NCI-H526 (cell line): ENCODE measurements around the gene CST3.
"Not testable (repeated sequence)": the region's sequence is repeated elsewhere in the genome, so short reads cannot be mapped to it uniquely, and the experiment has no call there.

Source experiments
- DNase-seq, 2 experiments: peaks; one replicate each; lab custom pipeline; 2025; lab: John Stamatoyannopoulos, UW

The CST3 gene, protein sequence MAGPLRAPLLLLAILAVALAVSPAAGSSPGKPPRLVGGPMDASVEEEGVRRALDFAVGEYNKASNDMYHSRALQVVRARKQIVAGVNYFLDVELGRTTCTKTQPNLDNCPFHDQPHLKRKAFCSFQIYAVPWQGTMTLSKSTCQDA

GRCh38 chr20:23637282-23638221 is at the start of gene CST3:
TSS of gene CST3 (minus strand) at chr20:23637955. CDS start at chr20:23637862, 93 bp downstream.
- DNase-seq: peak; percentile 55 to 94

- no peak for DNase-seq
Observed at GRCh38 chr20:23686046-23686750, 48.4 kb upstream of the CST3 start.

GRCh38 chr20:23685529-23685896 is 47.8 kb upstream of the CST3 start:
- not testable (repeated sequence) for DNase-seq

- no peak for DNase-seq
Observed at GRCh38 chr20:23684261-23684660, 46.5 kb upstream of the CST3 start.

GRCh38 chr20:23683807-23684206 is 46.1 kb upstream of the CST3 start:
- no peak for DNase-seq

DNA sequence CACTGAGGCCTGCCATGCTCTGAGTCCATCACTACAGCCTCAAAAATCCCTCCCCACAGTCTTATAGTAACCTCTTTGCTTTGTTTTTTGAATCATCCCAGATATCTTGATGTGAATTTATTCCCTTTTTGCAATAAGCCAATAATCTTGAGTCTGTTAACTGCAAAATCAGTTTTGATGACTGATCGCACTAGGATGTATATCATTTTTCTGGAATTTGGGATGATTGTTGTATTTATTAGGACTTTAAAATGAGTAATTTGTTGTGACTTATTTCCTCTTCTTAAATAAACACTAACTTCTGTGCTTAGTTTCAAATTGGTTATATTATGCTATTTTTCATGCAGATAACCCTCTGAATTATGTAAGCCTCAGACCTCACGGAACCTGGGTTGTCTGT is 45.5 kb upstream of the CST3 start:
- no peak for DNase-seq

GRCh38 chr20:23680146-23680545 is 42.4 kb upstream of the CST3 start:
- no peak for DNase-seq

DNA sequence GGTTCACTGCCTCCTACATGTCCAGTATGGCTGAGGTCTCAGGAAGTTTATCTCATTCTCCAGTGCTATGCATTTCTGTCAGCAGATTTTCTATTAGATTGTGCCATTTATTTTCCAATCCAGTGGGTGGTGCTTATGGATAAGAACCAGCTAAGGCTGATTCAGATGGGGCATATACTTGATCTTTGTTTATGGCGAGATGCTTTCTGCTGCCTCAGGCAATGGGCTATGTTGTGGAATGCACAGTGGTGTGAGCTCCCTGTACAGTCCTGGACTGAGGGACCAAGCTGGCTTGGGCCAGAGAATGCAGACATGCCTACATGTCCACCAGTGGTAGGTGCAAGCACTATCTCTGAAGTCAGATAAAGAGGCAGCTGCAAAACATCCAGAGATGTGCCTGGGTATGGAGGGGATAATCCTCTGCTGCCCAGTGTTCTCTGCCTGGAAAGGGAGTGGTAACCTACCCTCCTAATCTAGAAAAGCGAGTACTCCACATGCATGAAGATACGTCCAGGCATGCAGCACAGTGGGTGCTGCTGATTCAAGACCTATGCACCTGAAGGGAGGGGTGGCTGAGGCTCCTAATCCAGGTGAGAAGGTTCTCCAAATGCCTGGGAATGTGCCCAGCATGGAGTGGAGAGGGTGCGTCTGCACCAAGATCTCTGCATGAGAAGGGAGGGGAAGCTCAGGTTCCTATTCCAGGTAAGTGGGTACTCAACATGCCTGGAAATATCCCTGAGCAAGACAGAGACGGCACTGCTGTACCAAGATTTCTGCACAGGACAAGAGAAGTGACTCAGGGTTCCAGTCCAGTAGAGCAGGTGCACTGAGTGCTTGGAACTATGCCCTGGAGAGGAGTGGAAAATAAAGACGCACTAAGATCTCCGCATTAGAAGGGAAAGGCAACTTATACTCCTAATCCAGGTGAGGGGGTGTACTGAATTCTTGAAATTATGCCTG is 41.7 kb upstream of the CST3 start:
- no peak for DNase-seq

- DNase-seq: no peak
Observed at GRCh38 chr20:23673209-23673608, 35.5 kb upstream of the CST3 start.

- no peak for DNase-seq
Observed at GRCh38 chr20:23672158-23672557, 34.4 kb upstream of the CST3 start.

DNA sequence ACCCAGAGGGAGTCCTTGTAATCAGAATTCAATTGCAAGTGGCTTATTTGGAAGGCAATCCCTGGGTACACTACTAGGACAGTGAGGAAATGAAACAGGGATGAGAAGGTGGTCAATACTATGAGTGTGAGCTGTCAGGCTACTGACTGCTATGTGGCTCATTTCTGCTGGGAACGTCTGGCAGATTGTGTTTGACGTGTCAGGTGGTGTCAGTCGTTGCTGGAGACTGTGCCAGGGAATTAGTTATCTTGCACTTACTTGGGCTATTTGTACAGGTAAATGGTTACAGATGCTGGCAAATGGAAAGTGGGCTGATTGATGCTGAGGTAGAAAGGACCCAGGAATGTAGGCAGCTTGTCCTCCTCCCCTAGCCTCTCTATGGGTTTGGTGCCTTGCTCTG is 33.7 kb upstream of the CST3 start:
- no peak for DNase-seq

DNA sequence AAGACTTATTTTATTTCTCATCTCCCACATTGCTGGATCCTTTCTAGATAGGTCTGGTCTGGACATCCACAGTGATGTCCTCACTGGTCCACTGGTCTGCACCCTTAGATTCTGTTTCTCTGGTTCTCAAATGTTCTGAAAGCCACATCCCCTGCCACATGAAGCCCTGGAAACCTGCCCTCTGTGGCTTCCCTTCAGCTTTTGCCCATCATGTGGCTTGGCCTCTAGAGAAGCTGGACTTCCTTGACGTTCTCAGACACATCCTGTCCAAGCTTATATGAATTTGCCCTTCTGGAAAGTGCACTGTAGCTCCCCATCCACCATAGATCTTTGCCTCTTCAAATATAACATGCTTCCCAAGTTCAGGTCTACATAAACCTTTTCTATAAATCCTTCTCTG is 32.6 kb upstream of the CST3 start:
- no peak for DNase-seq

- no peak for DNase-seq
Observed at GRCh38 chr20:23669866-23670265, 32.1 kb upstream of the CST3 start.

GRCh38 chr20:23669327-23669726 is 31.6 kb upstream of the CST3 start:
- DNase-seq: no peak

DNA sequence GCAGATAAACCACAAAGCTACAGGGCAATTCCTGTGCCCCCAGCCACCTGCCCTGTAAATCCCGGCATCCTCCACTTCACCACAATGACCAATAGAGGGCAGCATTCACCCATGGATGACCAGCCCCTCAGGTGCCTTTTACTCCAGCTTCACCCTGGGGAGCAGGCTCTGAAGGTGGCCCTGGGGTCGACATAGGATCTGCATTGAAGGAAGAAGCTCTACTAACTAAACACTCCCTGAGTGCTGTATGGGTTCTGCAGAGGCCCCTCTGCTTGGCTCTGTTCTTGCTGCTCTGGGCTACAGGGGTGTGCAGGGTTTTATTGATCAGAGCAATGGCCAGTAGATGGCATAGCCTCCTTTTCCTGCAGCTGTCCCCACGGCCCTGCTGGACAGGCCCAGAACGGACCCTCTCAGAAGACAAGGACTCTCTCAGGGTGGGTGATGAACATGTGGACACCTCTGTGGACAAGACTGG is 30.8 kb upstream of the CST3 start:
- peak; percentile 58 to 92 for DNase-seq

GRCh38 chr20:23667666-23668065 is 29.9 kb upstream of the CST3 start:
- no peak for DNase-seq

- DNase-seq: no peak
Observed at GRCh38 chr20:23666698-23667097, 28.9 kb upstream of the CST3 start.

- DNase-seq: peak in 1 of 2 experiments; percentile 21
Observed at GRCh38 chr20:23666189-23666588, 28.4 kb upstream of the CST3 start.

- DNase-seq: no peak
Observed at GRCh38 chr20:23664954-23665353, 27.2 kb upstream of the CST3 start.

GRCh38 chr20:23664046-23664445 is 26.3 kb upstream of the CST3 start:
- not testable (repeated sequence) for DNase-seq

GRCh38 chr20:23663180-23663579 is 25.4 kb upstream of the CST3 start:
- no peak for DNase-seq
